ENCODE data around the gene TAS2R40. TPM values are rescaled to one million over a fixed set of nuclear protein-coding genes. Genes with fewer than 3 reads are reported as not detected.
A peak's percentile ranks its signal among the peaks of the same experiment; 100 is the strongest.

TAS2R40 gene
- total and polyA plus RNA-seq, 2 donors from 2014 or later: not detected

DNA sequence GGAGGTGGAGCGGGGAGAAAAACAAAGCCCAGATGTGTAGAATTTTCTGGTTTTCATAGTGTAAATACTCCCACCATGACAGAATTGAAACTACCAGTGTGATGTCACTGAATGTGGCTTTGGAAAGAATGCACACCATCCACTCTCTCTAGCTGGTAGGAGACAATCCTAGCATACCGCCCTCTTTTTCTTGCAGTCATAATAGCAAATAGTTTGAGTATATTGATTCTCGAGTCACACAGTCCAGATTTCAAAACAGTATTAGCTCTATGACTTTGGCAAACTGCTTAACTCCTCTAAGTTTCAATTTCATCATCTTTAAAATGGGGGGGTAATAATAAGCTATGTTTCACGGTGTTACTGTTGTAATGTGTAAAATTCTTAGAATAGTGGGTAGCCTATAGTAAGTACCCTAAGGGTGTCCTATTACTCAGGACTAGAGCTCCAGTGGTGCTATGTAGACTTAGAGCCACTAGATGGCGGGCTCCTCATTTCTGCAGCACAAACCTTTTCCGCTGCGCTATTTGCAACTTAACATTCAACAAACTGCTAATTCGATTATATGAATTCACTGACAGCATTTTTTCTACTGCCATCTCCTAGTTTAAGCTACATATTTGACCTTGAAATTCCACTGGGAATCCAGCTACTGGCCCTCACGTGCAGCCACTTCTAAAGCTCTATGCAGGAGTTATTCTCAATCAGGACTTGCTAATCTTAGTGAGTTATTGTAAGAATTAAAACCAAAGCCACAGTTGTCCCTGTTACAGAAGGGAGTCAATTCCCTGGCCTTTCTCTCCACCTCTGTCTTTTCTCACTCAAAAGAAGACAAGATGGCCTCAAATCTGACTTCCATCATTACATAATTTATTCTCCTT, 18.7 kb downstream of the TAS2R40 start:
- intact Hi-C loops (cut with DNase I): loop anchor here (10.0 kb wide), 1 partner anchor 64 kb away; no protein-coding TSS in a partner anchor

DNA sequence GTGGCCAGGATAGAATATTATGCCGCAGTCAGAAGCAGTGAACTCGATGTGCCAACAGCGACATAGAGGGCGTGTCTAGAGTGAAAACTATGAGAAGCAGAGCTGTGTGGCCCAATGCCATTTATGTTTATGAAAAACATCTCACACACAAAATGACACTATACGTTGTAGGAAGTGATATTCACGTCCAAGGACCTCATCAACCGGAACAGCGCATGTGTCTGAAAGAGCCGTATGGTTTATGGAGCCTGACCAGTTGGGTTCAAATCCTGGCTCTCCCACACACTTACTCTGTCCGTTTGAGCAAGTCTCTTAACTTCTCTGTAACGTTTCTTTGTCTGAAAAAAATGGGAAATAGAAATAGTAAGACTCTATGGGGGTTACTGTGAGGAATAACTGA, 20.5 kb downstream of the TAS2R40 start:
- Histone ChIP-seq H3K9me3 (ENCODE audit: control insufficient read depth in 2 of 3, insufficient read depth in 1 of 3, low read length in 3 of 3) (no peaks in the 10 kb centered on the region), H3K36me3 (ENCODE audit: control insufficient read depth in 2 of 3, insufficient read depth in 3 of 3, low read length in 3 of 3) (no peaks in the 10 kb centered on the region), H3K9ac (ENCODE audit: low read length in 3 of 3) (no peak overlapping the region), H3K27me3 (ENCODE audit: control insufficient read depth, insufficient read depth, low read length) (no peaks in the 10 kb centered on the region), H3K4me3 (ENCODE audit: low read length in 3 of 3) (no peak overlapping the region), H3K4me1 (ENCODE audit: control insufficient read depth in 2 of 3, insufficient read depth in 2 of 3, low read depth in 1 of 3, low read length in 3 of 3) (peaks cover 0 to 5% (median 0%) of the 10 kb centered on the region in 3 donors), H3K27ac (ENCODE audit: low read depth in 2 of 2, low read length in 2 of 2) (no peak overlapping the region)
- FAIRE-seq: no peak
- intact Hi-C loops (cut with DNase I): loop anchor here (10.0 kb wide), 1 partner anchor 62 kb away; no protein-coding TSS in a partner anchor
- no peak for DNase-seq
- TF ChIP-seq, protein P1, sequence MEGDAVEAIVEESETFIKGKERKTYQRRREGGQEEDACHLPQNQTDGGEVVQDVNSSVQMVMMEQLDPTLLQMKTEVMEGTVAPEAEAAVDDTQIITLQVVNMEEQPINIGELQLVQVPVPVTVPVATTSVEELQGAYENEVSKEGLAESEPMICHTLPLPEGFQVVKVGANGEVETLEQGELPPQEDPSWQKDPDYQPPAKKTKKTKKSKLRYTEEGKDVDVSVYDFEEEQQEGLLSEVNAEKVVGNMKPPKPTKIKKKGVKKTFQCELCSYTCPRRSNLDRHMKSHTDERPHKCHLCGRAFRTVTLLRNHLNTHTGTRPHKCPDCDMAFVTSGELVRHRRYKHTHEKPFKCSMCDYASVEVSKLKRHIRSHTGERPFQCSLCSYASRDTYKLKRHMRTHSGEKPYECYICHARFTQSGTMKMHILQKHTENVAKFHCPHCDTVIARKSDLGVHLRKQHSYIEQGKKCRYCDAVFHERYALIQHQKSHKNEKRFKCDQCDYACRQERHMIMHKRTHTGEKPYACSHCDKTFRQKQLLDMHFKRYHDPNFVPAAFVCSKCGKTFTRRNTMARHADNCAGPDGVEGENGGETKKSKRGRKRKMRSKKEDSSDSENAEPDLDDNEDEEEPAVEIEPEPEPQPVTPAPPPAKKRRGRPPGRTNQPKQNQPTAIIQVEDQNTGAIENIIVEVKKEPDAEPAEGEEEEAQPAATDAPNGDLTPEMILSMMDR (IDR thresholded peaks at IDR 0.05; ENCODE audit: borderline replicate concordance, extremely low read depth, insufficient read depth): no peak

More for the DNA sequence above, 18.7 kb downstream of the TAS2R40 start:
- H3K9ac ChIP-seq (ENCODE audit: low read length in 3 of 3): no peak overlapping the region
- DNase-seq (peak in 4 of 5 donors; percentile 70 to 89 (median 79)), FAIRE-seq (no peak)
- no peak overlapping the region for H3K27ac ChIP-seq (ENCODE audit: low read depth in 2 of 2, low read length in 2 of 2)
- H3K4me1 ChIP-seq (ENCODE audit: control insufficient read depth in 2 of 3, insufficient read depth in 2 of 3, low read depth in 1 of 3, low read length in 3 of 3): peaks cover 0 to 5% (median 0%) of the 10 kb centered on the region in 3 donors
- TF ChIP-seq, protein P1 (IDR thresholded peaks at IDR 0.05; ENCODE audit: borderline replicate concordance, extremely low read depth, insufficient read depth): peak; percentile 92
- no peak overlapping the region for H3K4me3 ChIP-seq (ENCODE audit: low read length in 3 of 3)
- H3K27me3 ChIP-seq (ENCODE audit: control insufficient read depth, insufficient read depth, low read length): no peaks in the 10 kb centered on the region
- no peaks in the 10 kb centered on the region for H3K9me3 ChIP-seq (ENCODE audit: control insufficient read depth in 2 of 3, insufficient read depth in 1 of 3, low read length in 3 of 3)
- no peaks in the 10 kb centered on the region for H3K36me3 ChIP-seq (ENCODE audit: control insufficient read depth in 2 of 3, insufficient read depth in 3 of 3, low read length in 3 of 3)

DNA sequence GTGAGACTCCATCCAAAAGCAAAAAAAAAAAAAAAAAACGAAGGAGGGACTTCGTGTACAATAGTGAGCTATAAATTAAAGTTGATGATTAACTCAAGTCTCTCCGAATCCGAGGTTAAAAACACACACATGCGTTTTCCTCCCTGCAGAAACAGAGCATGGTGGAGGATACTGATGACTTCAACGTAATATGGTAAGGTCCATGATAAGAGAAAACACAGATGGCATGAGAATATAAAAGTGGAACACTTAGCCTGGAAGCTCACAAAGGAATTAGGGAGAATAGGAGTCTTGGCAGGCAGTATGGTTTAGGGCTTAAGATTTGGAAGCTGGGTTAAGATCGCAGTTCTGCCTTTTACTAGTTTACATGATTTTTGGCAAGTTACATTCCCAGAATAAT, 21.3 kb downstream of the TAS2R40 start:
- H3K9ac ChIP-seq (ENCODE audit: low read length in 3 of 3): no peak overlapping the region
- no peak overlapping the region for H3K27ac ChIP-seq (ENCODE audit: low read depth in 2 of 2, low read length in 2 of 2)
- DNase-seq (peak in 2 of 5 donors; percentile 31 to 42), FAIRE-seq (no peak)
- H3K36me3 ChIP-seq (ENCODE audit: control insufficient read depth in 2 of 3, insufficient read depth in 3 of 3, low read length in 3 of 3): no peaks in the 10 kb centered on the region
- H3K9me3 ChIP-seq (ENCODE audit: control insufficient read depth in 2 of 3, insufficient read depth in 1 of 3, low read length in 3 of 3): no peaks in the 10 kb centered on the region
- peaks cover 0 to 5% (median 0%) of the 10 kb centered on the region in 3 donors for H3K4me1 ChIP-seq (ENCODE audit: control insufficient read depth in 2 of 3, insufficient read depth in 2 of 3, low read depth in 1 of 3, low read length in 3 of 3)
- H3K27me3 ChIP-seq (ENCODE audit: control insufficient read depth, insufficient read depth, low read length): no peaks in the 10 kb centered on the region
- intact Hi-C loops (cut with DNase I): loop anchor here (10.0 kb wide), 1 partner anchor 62 kb away; no protein-coding TSS in a partner anchor
- TF ChIP-seq, protein P1 (IDR thresholded peaks at IDR 0.05; ENCODE audit: borderline replicate concordance, extremely low read depth, insufficient read depth): no peak
- H3K4me3 ChIP-seq (ENCODE audit: low read length in 3 of 3): no peak overlapping the region
